Panc1 (cell line): Measurements from ENCODE around the gene CACNB1. TPM values are rescaled to one million over a fixed set of nuclear protein-coding genes. Genes with fewer than 3 reads are reported as not detected.

Experiments used
- ATAC-seq: fragments of 200-7000 bp; cut with Tn5 transposase; 2 replicates; pipeline ENCODE4 v1.9.1; 2020; ENCODE audit warnings: mild to moderate bottlenecking, moderate library complexity
- BruUV-seq: library from RNA; stranded (reverse); fragments of 400-500 nt; replicated peaks from 2 replicates; lab custom pipeline; 2021; lab: Mats Ljungman, UMichigan
- CTCF ChIA-PET: fragments of 300-600 bp; sonication (Branson Sonifier 250); formaldehyde crosslinking; loops from one replicate; lab custom pipeline; 2022; ENCODE audit warnings: antibody characterized with exemption; lab: Charles Lee
- POLR2A ChIA-PET: fragments of 300-600 bp; sonication (Branson Sonifier 250); formaldehyde crosslinking; loops from one replicate; lab custom pipeline; 2022; ENCODE audit warnings: antibody characterized with exemption; lab: Charles Lee
- DNase-seq: peaks from one replicate; pipeline ENCODE4 v3.0.0-alpha.2; 2010; ENCODE audit warnings: low read depth, low spot score
- H3K27ac ChIP-seq: 2 replicates; pipeline ENCODE4 v1.5.1; 2011; ENCODE audit warnings: mild to moderate bottlenecking, low read length, inconsistent platforms
- H3K27me3 ChIP-seq: fragments of 200-500 bp; sonication (Bioruptor generic); 2 replicates; pipeline ENCODE4 v1.6.0; 2014; ENCODE audit warnings: low read length, inconsistent platforms; ENCODE audit not compliant: control insufficient read depth, insufficient read depth
- H3K36me3 ChIP-seq: fragments of 200-500 bp; sonication (Bioruptor generic); 2 replicates; pipeline ENCODE4 v1.5.1; 2014; ENCODE audit warnings: inconsistent platforms, mild to moderate bottlenecking, low read length, moderate library complexity; ENCODE audit not compliant: control insufficient read depth, insufficient read depth
- H3K4me1 ChIP-seq: 2 replicates; pipeline ENCODE4 v1.5.1; 2011; ENCODE audit warnings: inconsistent platforms, mild to moderate bottlenecking, low read length, moderate library complexity; ENCODE audit not compliant: control insufficient read depth, insufficient read depth
- H3K4me3 ChIP-seq, 2 experiments: 2 replicates each; pipeline ENCODE4 v1.5.1; 2011 to 2012; ENCODE audit warnings: low read depth in 2 of 2, low read length in 2 of 2, mild to moderate bottlenecking in 2 of 2, inconsistent platforms in 1 of 2, moderate library complexity in 1 of 2
- H3K9me3 ChIP-seq: fragments of 200-500 bp; sonication (Bioruptor generic); 2 replicates; pipeline ENCODE4 v1.5.1; 2014; ENCODE audit warnings: low read depth, mild to moderate bottlenecking, inconsistent platforms, low read length, moderate library complexity; ENCODE audit not compliant: control insufficient read depth, insufficient read depth
- POLR2AphosphoS5 ChIP-seq: IDR thresholded peaks from 2 replicates; pipeline ENCODE4 v1.6.1; 2012; ENCODE audit warnings: mild to moderate bottlenecking, low read depth, low read length, moderate library complexity
- SIN3A ChIP-seq: IDR thresholded peaks from 2 replicates; pipeline ENCODE4 v1.6.1; 2012; ENCODE audit warnings: low read depth, mild to moderate bottlenecking, low read length, moderate library complexity, borderline replicate concordance; ENCODE audit not compliant: insufficient read depth
- TCF7L2 ChIP-seq: IDR thresholded peaks from 2 replicates; pipeline ENCODE4 v1.6.1; 2011; ENCODE audit warnings: mild to moderate bottlenecking, low read depth, low read length, inconsistent platforms
- in situ Hi-C: cut with HindIII; loops from 2 replicates; pipeline ENCODE4 v1.10.0; 2016; ENCODE audit warnings: low sequenced_read_pairs, low pct_unique_long_range_greater_than_20kb
- intact Hi-C: fragments of 100-400 bp; cut with micrococcal nuclease; formaldehyde crosslinking; loops from one replicate; pipeline ENCODE4 v1.10.0; 2022; ENCODE audit not compliant: unreplicated experiment
- total RNA-seq: library from RNA; stranded (reverse); gene quantifications from one replicate; pipeline ENCODE4 v1.2.1, GENCODE V29; 2021; ENCODE audit not compliant: unreplicated experiment
- TF ChIP-seq, protein P1 (sequence below): fragments of 450-650 bp; IDR thresholded peaks from 2 replicates; pipeline ENCODE4 v1.5.1; 2017; ENCODE audit warnings: mild to moderate bottlenecking
- TF ChIP-seq, protein P2 (sequence below), 2 experiments: IDR thresholded peaks; 2 replicates each; pipeline ENCODE4 v1.6.1; 2011 to 2012; ENCODE audit warnings: low read depth in 2 of 2, control low read depth in 1 of 2, low read length in 1 of 2, mild to moderate bottlenecking in 1 of 2, moderate library complexity in 1 of 2; ENCODE audit not compliant: insufficient read depth in 1 of 2

CACNB1 gene
- total RNA-seq, 1 experiment from 2014 or later: 14.9 TPM

DNA sequence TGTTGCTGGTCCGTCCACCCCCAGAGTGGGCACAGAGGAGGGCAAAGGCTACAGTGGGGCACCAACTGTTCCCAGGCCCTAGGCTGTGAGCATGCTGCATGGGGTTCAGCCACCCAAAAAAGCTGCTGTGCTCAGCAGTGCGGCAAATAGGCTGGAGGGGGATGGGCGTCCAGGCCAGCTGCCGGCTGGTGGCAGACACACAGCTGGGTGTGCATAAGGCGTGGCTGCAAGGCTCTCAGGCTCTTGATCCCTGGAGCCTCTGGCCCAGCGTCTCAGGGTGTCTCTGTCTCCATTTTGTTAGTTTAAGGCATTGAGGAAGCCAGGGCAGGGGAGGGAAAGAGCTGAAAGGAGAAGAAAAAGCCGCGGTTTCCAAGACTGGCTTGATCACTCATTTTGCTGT is 11.4 kb upstream of the CACNB1 start:
- Histone ChIP-seq H3K9me3 (no peaks in the 10 kb centered on the region), H3K27me3 (no peaks in the 10 kb centered on the region), H3K4me3 (no peak overlapping the region), H3K4me1 (peaks cover 5% of the 10 kb centered on the region; the same call in 1 of the 2 replicates), H3K36me3 (no peaks in the 10 kb centered on the region), H3K27ac (no peak overlapping the region)
- BruUV-seq: no TSS peak
- POLR2A ChIA-PET: no interaction called here
- TF ChIP-seq, protein P1, sequence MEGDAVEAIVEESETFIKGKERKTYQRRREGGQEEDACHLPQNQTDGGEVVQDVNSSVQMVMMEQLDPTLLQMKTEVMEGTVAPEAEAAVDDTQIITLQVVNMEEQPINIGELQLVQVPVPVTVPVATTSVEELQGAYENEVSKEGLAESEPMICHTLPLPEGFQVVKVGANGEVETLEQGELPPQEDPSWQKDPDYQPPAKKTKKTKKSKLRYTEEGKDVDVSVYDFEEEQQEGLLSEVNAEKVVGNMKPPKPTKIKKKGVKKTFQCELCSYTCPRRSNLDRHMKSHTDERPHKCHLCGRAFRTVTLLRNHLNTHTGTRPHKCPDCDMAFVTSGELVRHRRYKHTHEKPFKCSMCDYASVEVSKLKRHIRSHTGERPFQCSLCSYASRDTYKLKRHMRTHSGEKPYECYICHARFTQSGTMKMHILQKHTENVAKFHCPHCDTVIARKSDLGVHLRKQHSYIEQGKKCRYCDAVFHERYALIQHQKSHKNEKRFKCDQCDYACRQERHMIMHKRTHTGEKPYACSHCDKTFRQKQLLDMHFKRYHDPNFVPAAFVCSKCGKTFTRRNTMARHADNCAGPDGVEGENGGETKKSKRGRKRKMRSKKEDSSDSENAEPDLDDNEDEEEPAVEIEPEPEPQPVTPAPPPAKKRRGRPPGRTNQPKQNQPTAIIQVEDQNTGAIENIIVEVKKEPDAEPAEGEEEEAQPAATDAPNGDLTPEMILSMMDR: no peak
- TF ChIP-seq, protein P2, sequence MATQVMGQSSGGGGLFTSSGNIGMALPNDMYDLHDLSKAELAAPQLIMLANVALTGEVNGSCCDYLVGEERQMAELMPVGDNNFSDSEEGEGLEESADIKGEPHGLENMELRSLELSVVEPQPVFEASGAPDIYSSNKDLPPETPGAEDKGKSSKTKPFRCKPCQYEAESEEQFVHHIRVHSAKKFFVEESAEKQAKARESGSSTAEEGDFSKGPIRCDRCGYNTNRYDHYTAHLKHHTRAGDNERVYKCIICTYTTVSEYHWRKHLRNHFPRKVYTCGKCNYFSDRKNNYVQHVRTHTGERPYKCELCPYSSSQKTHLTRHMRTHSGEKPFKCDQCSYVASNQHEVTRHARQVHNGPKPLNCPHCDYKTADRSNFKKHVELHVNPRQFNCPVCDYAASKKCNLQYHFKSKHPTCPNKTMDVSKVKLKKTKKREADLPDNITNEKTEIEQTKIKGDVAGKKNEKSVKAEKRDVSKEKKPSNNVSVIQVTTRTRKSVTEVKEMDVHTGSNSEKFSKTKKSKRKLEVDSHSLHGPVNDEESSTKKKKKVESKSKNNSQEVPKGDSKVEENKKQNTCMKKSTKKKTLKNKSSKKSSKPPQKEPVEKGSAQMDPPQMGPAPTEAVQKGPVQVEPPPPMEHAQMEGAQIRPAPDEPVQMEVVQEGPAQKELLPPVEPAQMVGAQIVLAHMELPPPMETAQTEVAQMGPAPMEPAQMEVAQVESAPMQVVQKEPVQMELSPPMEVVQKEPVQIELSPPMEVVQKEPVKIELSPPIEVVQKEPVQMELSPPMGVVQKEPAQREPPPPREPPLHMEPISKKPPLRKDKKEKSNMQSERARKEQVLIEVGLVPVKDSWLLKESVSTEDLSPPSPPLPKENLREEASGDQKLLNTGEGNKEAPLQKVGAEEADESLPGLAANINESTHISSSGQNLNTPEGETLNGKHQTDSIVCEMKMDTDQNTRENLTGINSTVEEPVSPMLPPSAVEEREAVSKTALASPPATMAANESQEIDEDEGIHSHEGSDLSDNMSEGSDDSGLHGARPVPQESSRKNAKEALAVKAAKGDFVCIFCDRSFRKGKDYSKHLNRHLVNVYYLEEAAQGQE (IDR thresholded peaks at IDR 0.05; ENCODE audit: insufficient read depth in 1 of 2, low read depth in 2 of 2, low read length in 1 of 2): no peak
- TF ChIP-seq SIN3A (no peak), TCF7L2 (no peak), POLR2AphosphoS5 (no peak)
- CTCF ChIA-PET: interaction anchor here (0.5 kb wide), 1 partner anchor 233 kb away, joined by 4 read pairs; no protein-coding TSS in a partner anchor
- intact Hi-C loops: no loop called here
- DNase-seq (no peak), ATAC-seq (no peak; the same call in 1 of the 2 replicates)
- in situ Hi-C loops: no loop called here

DNA sequence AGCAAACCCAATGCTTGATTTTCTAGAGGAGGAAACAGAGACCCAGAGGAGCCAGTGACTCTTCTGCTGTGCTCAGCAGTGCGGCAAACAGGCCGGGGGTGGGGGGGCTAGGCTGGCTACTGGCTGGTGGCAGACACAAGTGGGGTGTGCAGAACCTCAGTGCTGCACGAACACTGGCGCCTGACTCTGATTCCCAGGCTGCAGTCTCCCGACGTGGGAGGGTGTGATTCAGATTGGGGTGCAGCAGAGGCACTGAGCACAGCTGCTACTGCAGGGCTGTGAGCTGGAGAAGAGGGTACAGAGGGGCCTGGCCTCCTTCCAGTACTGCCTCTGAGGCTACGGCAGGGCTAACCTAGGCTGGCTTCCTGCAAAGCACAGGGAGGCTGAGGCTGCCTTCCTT is 10.7 kb upstream of the CACNB1 start:
- no peak overlapping the region for H3K4me3 ChIP-seq
- no peak overlapping the region for H3K27ac ChIP-seq
- ChIA-PET CTCF (interaction anchor here (2.7 kb wide), 1 partner anchor 37 kb away, joined by 26 read pairs; no protein-coding TSS in a partner anchor), POLR2A (no interaction called here)
- intact Hi-C loops: no loop called here
- DNase-seq (no peak), ATAC-seq (no peak)
- H3K36me3 ChIP-seq: no peaks in the 10 kb centered on the region
- peaks cover 5% of the 10 kb centered on the region; the same call in 1 of the 2 replicates for H3K4me1 ChIP-seq
- H3K9me3 ChIP-seq: no peaks in the 10 kb centered on the region
- BruUV-seq: no TSS peak
- TF ChIP-seq, protein P1: no peak
- no peak for TF ChIP-seq TCF7L2
- no peak for TF ChIP-seq SIN3A
- TF ChIP-seq, protein P2 (IDR thresholded peaks at IDR 0.05; ENCODE audit: insufficient read depth in 1 of 2, low read depth in 2 of 2, low read length in 1 of 2): no peak
- no peak for TF ChIP-seq POLR2AphosphoS5
- no peaks in the 10 kb centered on the region for H3K27me3 ChIP-seq
- in situ Hi-C loops: no loop called here
